GM18951 (cell line): Measurements from ENCODE around the gene RNF166.

Source experiments
- POLR2A ChIP-seq: IDR thresholded peaks from 4 replicates; pipeline ENCODE4 v1.6.1; 2011; ENCODE audit warnings: mild to moderate bottlenecking; ENCODE audit not compliant: insufficient read length, insufficient read depth; ENCODE audit errors: extremely low read depth
- in situ Hi-C: fragments of 300-500 bp; cut with MboI; formaldehyde crosslinking; loops from one replicate; pipeline ENCODE4 v1.12.0; 2022; ENCODE audit warnings: low sequenced_read_pairs, mixed read lengths, inconsistent platforms; ENCODE audit not compliant: unreplicated experiment

The RNF166 gene

DNA sequence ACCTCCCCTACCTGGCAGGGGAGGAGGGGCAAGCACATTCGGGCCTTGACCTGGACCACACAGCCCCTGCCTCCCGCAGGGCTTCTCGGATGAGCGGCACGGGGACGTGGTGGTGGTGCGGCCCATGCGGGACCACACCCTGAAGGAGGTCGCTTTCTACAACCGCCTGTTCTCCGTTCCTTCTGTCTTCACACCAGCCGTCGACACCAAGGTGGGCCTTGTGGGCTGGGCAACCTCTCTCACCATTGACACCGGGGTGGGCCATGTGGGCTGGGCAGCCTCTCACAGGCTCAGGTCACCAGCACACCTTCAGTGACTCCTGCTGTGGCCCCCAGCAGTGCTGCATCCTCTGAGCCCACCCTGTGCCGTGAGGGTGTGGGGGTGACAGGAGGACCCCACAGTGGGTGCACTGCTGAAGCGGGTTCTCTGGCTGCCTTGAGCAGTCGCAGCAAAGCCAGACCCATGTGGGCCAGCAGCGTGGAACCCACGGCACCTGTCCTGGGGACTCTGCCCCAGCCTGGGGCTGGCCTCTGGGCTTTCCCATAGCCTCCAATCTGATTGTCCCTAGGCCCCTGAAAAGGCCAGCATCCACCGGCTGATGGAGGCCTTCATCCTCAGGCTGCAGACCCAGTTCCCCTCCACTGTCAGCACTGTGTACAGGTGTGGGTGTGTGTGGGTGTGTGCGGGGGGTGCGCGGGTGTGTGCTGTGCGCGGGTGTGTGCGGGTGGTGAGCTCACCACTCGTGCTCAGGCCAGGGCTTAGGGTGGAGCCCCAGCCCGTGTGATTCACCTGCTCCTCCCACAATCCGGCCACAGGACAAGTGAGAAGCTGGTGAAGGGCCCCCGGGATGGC lies 7.6 kb upstream of the RNF166 start:
- no peak for TF ChIP-seq POLR2A
- in situ Hi-C loops, result no loop called here

GRCh38 chr16:88713054-88713453 lies 6.8 kb upstream of the RNF166 start:
- in situ Hi-C loops, result no loop called here
- TF ChIP-seq POLR2A, result no peak

GRCh38 chr16:88712362-88712979 lies 6.3 kb upstream of the RNF166 start:
- in situ Hi-C loops, result no loop called here

GRCh38 chr16:88711750-88712340 lies 5.6 kb upstream of the RNF166 start:
- in situ Hi-C loops, result no loop called here
- TF ChIP-seq POLR2A, result no peak

More at GRCh38 chr16:88712362-88712979, 6.3 kb upstream of the RNF166 start:
- TF ChIP-seq POLR2A, result no peak

DNA sequence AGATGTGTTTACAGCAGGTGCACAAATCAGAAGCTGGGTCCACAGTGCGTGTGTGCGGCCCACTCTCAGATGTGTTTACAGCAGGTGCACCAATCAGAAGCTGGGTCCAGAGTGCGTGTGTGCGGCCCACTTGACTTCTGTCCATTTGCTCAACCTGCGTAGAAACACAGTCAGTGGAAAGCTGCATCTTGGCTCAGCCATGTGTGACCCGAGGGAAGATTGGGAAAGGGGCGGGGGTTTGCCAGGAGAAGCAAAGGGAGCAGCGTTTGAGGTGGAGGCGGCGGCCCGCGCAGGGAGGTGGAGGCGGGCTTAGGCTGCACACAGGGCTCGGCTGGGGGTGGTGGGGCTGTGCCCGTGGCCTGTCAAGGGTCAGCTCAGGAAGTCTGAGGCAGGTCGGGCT lies 4.3 kb upstream of the RNF166 start:
- in situ Hi-C loops, result no loop called here
- no peak for TF ChIP-seq POLR2A

DNA sequence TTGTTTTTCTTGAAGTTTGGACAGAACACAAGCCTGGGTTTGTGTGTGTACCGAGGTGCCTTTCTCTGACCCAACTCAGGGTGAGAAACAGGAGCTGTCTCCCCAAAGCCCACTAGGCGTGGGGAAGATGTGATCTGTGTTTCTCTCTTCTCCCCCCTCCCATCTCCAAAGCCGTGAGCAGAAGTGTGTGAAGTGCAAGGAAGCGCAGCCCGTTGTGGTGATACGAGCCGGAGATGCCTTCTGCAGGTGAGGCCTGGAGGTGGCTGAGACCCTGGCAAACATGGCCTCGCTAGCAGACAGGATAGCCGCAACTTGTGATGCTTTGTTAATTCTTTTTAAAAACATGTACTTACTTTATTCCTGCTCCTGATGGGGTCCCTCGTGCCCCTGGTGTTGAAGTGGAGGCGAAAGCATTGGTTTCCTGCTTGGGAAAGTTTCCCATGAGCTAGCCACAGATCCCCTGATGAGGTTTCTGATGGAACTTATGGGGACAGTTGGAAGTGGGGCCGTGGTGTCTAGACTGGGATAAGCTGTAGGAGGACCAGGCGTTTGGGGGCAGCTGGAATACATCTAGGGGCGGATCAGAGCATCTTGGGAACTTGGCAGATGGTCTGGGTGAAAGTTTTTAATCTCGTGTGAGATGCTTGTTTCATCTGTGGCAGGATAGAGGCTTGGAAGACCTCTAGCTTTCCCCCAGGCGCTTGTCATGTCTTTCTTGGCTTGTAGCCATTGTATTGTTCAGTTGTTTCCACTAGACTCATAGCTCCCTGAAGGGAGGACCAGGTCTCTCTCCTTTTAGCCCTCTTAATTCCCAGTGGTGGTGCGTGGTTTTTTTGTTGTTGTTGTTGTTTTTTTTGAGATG lies 988 bp upstream of the RNF166 start:
- in situ Hi-C loops, result no loop called here
- TF ChIP-seq POLR2A, result no peak

- in situ Hi-C loops, result no loop called here
- no peak for TF ChIP-seq POLR2A
Measured at GRCh38 chr16:88705801-88706228, 393 bp downstream of the RNF166 start.

DNA sequence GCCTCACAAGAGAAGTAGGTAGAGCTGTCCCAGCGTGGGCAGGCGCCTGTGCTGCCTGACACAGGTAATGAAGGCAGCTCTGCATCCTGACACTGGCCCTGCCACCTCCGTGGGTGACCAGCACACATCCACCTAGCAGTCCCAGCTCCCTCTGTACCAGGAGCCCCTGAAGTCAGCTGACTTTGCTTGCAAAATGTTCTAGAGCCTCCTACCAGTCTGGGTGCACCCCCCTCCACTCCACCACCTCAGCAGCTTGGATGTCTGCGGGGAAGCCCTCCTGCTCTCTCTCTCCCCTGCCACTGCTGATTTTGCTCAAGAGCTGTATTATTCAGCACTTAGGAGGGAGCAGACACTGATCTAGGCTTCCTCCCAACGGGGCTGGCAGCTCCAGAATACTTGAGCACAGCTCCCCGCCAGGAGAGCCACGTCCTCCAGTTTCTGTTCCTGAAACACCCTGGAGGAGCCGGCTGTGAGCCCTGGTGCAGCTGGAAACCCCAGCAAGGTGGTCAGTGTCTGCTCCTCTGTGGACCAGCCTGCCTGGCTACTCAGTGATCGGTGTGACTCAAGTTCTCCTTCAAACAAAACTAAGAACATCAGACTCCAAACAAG lies 1.0 kb downstream of the RNF166 start:
- TF ChIP-seq POLR2A, result no peak
- in situ Hi-C loops, result no loop called here

DNA sequence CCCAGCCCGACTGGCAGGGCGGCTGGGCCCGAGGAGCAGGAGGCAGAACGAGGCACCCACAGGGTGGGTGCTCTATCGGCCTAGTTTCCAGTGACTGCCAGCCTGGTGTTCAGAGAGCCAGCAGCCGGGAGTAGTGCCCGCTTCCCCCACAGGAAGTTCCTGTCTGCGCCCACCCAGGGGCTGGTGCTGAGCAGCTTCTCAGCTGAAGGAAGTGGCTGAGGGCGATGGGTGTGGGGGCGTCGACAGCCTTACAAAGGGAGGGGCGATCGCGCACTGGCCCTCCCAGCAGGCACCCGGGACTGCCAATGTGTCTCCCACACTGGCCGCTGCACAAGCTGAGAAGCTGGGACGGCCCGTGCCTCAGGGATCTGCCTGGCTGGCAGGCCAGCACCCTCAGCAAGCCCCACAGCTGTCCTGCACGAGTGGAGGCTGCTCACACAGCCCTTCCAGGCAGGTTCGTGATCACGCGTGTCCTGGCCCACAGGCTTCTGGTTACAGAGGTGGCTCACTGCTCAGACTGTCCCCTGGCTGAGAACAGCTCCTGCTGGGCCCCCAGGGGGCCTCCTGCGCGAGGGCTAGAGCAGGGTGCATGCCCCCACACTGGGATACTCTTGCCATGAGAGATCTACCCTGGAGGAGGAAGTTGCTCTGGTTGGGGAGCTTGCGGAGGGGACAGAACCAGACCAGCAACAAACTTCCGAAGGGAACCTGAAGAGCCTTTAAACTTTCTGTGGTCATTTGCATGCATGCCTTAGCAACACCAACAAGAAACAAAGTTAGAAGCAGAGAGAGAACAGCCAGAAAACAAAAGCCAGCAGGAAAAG lies 2.5 kb downstream of the RNF166 start:
- TF ChIP-seq POLR2A, result peak; percentile 52
- in situ Hi-C loops, result no loop called here

GRCh38 chr16:88702371-88703210 lies 3.6 kb downstream of the RNF166 start:
- TF ChIP-seq POLR2A, result no peak
- in situ Hi-C loops, result no loop called here
